Stimulated activated CD4-positive, alpha-beta T cell treated with anti-CD3 and anti-CD28 coated beads, Interleukin-12 subunit alpha, Interleukin-12 subunit beta, amount 100 ng/mL, for 24 hours (primary cell): Measurements from ENCODE around the gene GPR146.

Source experiments
- DNase-seq, 2 experiments: peaks; one replicate each; pipeline ENCODE4 v3.0.0-alpha.2; 2020; ENCODE audit warnings: low read depth in 2 of 2

The GPR146 gene

GRCh38 chr7:1092806-1093501 lies 48.6 kb downstream of the GPR146 start:
- no peak for DNase-seq

GRCh38 chr7:1093502-1093843 lies 49.1 kb downstream of the GPR146 start:
- DNase-seq: no peak

GRCh38 chr7:1093916-1094508 lies 49.7 kb downstream of the GPR146 start:
- no peak for DNase-seq

- DNase-seq: no peak
Measured at GRCh38 chr7:1094870-1095269, 50.5 kb downstream of the GPR146 start.

- no peak for DNase-seq
Measured at GRCh38 chr7:1095621-1096155, 51.3 kb downstream of the GPR146 start.

GRCh38 chr7:1096156-1097119 lies 52.1 kb downstream of the GPR146 start:
- DNase-seq: no peak

GRCh38 chr7:1097120-1097504 lies 52.8 kb downstream of the GPR146 start:
- no peak for DNase-seq

- no peak for DNase-seq
Measured at GRCh38 chr7:1098243-1099153, 54.2 kb downstream of the GPR146 start.

GRCh38 chr7:1099154-1099542 lies 54.8 kb downstream of the GPR146 start:
- no peak for DNase-seq

- no peak for DNase-seq
Measured at GRCh38 chr7:1099637-1100036, 55.3 kb downstream of the GPR146 start.

GRCh38 chr7:1100386-1100785 lies 56.0 kb downstream of the GPR146 start:
- no peak for DNase-seq

GRCh38 chr7:1100834-1101562 lies 56.7 kb downstream of the GPR146 start:
- no peak for DNase-seq

- no peak for DNase-seq
Measured at GRCh38 chr7:1101563-1102431, 57.5 kb downstream of the GPR146 start.

GRCh38 chr7:1103009-1103788 lies 58.9 kb downstream of the GPR146 start:
- no peak for DNase-seq

- DNase-seq: no peak
Measured at GRCh38 chr7:1103789-1104515, 59.6 kb downstream of the GPR146 start.

- DNase-seq: no peak
Measured at GRCh38 chr7:1104516-1105179, 60.3 kb downstream of the GPR146 start.

- DNase-seq: no peak
Measured at GRCh38 chr7:1105189-1105588, 60.8 kb downstream of the GPR146 start.
